Omental fat pad (tissue), 4 donors: ENCODE data around the gene RCBTB2. TPM values are rescaled to one million over a fixed set of nuclear protein-coding genes. Genes with fewer than 3 reads are reported as not detected.

Source experiments
- ATAC-seq: fragments of 150-250 bp; one replicate; pipeline ENCODE4 v1.9.1; 2016; ENCODE audit warnings: mild to moderate bottlenecking, moderate library complexity; ENCODE audit not compliant: low FRiP score
- DNase-seq: peaks from one replicate; pipeline ENCODE4 v3.0.0-alpha.2; 2019; ENCODE audit warnings: low spot score
- CTCF ChIP-seq, 3 donors: fragments of 450-650 bp; IDR thresholded peaks; one replicate each; pipeline ENCODE4 v1.5.1; 2016 to 2017; ENCODE audit warnings: antibody characterized with exemption in 3 of 3, mild to moderate bottlenecking in 3 of 3, moderate library complexity in 2 of 3
- total RNA-seq, 4 donors: library from RNA; depleted of rRNA; stranded (reverse); fragments of >200 nt; gene quantifications; one replicate each; pipeline ENCODE4 v1.1.0, GENCODE V29; 2016

The RCBTB2 gene
- total RNA-seq, 4 donors from 2014 or later: 6.7 to 30.6 (median 13.0) TPM

- no peak for DNase-seq
- ATAC-seq: no peak
- TF ChIP-seq CTCF (IDR thresholded peaks at IDR 0.05): no peak
Measured at GRCh38 chr13:48570216-48570828, 37.4 kb upstream of the RCBTB2 start.

- TF ChIP-seq CTCF (IDR thresholded peaks at IDR 0.05): no peak
- no peak for DNase-seq
- no peak for ATAC-seq
Measured at GRCh38 chr13:48569104-48569666, 36.3 kb upstream of the RCBTB2 start.

GRCh38 chr13:48568370-48569103 is 35.7 kb upstream of the RCBTB2 start:
- TF ChIP-seq CTCF (IDR thresholded peaks at IDR 0.05): no peak
- ATAC-seq (no peak), DNase-seq (no peak)

- no peak for TF ChIP-seq CTCF (IDR thresholded peaks at IDR 0.05)
- no peak for DNase-seq
- no peak for ATAC-seq
Measured at GRCh38 chr13:48567515-48568369, 34.9 kb upstream of the RCBTB2 start.

GRCh38 chr13:48564056-48564455 is 31.2 kb upstream of the RCBTB2 start:
- TF ChIP-seq CTCF (IDR thresholded peaks at IDR 0.05): no peak
- DNase-seq (no peak), ATAC-seq (no peak)

GRCh38 chr13:48563626-48564025 is 30.7 kb upstream of the RCBTB2 start:
- ATAC-seq (no peak), DNase-seq (no peak)
- TF ChIP-seq CTCF (IDR thresholded peaks at IDR 0.05): no peak
